NCI-H460 (cell line): ENCODE data around the gene LIN37. TPM values are rescaled to one million over a fixed set of nuclear protein-coding genes. Genes with fewer than 3 reads are reported as not detected.
A peak's percentile ranks its signal among the peaks of the same experiment; 100 is the strongest.

Experiments used
- DNase-seq: peaks from one replicate; pipeline ENCODE4 v3.0.0-alpha.2; 2016; ENCODE audit warnings: low read depth; ENCODE audit errors: extremely low read depth
- total RNA-seq: library from RNA; depleted of rRNA; stranded (reverse); fragments of >200 nt; shearing (Covaris generic); gene quantifications from 2 replicates; pipeline ENCODE4 v1.2.3, GENCODE V29; 2014

LIN37 gene
- total RNA-seq, 1 experiment from 2014 or later = 8.4 TPM

DNA sequence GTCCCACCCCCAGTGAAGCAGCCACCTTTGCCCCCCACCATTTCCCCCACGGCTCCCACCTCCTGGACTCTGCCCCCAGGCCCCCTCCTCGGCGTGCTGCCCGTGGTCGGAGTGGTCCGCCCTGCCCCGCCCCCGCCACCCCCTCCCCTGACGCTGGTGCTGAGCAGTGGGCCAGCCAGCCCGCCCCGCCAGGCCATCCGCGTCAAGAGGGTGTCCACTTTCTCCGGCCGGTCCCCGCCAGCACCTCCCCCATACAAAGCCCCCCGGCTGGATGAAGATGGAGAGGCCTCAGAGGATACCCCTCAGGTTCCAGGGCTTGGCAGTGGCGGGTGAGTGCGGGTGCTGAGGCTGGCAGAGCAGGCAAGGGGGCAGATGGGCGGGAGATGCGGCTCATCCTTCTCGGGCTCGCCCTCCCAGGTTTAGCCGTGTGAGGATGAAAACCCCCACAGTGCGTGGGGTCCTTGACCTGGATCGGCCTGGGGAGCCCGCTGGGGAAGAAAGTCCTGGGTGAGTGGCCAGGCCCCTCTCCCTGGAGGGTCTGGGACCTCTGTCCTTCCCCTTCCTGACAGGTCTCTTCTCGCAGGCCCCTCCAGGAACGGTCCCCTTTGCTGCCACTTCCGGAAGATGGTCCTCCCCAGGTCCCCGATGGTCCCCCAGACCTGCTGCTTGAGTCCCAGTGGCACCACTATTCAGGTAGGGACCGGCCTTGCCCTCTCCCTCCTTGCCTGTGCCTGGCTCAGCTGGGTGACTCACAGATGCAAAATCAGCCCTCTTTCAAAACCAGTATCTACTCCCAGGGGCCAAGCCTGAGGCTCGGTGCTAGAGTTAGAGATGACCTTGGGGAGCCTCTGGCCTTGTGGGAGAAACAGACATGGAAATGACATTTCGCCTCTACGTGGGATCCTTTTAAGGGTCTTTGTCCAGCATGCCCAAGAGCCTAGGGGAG, 14.9 kb upstream of the LIN37 start:
- no peak for DNase-seq

DNA sequence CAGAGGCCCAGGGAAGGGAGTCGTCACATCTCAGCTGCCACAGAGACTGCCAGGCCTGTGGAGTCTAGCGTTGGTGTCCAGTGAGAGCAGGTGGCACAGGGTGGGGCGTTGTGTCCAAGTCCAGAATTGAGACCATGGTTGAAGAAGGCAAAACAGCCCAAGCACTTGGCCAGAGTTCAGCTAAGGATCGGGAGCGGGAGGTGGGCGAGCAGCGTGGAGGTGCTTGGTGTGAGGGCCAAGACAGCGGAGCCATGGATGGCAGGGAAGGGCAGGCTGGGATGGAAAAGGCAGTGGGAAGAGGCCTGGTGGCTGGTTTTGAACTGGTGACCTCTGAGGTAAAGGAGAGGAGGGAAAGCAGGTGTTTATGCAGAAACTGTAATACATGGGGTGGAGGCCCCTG, 14.1 kb upstream of the LIN37 start:
- no peak for DNase-seq

DNA sequence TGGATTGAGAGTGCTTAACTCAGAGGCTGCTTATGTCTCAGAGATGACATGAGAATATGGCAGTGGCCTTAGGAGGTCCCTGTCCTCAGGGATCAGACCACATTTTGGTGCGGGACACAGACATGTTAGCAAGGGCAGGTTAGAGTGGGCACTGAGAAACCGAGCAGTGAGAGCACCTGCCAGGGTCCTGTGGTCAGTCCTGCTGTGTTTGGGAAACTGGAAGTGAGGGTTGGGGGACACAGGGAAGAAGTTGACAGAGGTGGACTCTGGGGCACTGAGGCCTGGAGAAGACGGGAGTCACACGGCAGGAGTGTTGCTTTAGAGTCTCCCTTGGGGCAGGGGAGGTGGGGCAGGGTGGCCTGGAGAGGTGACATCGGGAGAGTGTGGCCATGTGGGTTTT, 13.5 kb upstream of the LIN37 start:
- no peak for DNase-seq

DNA sequence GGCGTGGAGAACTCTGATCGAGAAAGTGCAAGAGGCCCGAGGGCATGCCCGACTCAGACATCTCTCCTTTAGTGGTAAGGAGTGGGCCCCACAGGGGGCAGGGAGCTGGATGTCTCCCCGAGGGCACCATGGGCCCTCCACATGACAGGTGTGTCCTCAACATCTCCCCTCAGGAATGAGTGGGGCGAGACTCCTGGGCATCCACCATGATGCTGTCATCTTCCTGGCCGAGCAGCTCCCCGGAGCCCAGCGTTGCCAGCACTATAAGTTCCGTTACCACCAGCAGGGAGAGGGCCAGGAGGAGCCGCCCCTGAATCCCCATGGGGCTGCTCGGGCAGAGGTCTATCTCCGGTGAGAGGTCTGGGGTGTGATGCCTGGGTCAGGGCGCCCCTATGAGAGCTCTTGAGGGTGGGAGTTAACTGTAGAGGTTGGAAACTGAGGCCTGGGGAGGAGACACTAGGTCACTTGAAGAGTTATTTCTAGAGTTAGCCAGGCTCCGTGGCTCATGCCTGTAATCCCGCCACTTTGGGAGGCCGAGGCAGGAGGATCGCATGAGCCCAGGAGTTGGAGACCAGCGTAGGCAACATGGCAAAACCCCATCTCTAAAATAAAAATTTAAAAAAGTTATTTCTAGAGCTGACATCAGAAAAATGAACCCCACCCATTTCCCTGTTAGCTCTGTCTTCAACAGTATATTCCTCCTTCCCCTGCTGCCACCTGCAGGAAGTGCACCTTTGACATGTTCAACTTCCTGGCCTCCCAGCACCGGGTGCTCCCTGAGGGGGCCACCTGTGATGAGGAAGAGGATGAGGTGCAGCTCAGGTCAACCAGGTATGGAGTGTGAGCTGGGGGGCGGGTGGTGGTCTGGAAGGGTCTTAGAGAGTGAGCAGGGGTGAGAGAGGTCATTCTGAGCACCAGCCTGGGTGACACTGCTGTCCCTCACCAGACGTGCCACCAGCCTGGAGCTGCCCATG, 11.2 kb upstream of the LIN37 start:
- DNase-seq = no peak

DNA sequence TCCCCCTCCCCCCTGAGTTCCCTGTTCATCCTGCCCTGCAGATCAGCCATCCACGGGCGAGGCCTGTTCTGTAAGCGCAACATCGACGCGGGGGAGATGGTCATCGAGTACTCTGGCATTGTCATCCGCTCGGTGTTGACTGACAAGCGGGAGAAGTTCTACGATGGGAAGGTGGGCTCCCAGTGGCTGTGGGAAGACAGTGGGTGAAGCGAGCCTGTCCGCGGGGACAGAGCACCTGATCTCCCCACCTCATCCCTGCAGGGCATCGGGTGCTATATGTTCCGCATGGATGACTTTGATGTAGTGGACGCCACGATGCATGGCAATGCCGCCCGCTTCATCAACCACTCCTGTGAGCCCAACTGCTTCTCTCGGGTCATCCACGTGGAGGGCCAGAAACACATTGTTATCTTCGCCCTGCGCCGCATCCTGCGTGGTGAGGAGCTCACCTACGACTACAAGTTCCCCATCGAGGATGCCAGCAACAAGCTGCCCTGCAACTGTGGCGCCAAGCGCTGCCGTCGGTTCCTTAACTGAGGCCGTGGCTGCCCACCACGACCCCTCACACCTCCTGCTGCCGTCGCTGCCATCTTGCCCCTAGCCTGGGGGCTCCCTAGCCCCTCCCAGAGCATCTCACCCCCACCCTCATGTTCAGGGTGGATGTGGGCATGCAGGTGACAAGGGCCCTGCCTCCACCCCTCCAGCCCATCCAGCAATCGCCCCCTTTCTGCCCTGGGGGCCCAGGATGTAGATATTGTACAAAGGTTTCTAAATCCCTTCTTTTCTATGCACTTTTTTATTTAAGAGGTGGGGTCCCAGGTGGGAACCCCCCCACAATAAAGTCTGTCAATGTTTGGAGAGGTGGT, 10.1 kb upstream of the LIN37 start:
- no peak for DNase-seq

DNA sequence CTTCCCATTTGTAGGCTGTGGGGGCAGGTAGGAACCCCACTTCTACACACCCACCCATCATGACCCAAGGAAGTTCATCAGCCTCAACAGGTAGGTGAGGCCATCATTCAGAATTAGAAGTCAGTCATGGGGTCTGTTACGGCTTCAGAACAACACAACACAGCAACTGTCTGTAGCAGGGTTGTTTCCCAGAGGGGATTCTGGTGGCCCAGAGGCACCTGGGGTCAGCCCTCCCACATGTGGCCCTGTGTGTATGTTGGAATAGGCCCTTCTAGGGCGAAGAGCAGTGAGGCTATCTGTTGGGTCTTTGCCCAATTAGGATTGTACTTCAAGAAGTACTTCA, 9.5 kb upstream of the LIN37 start:
- no peak for DNase-seq

DNA sequence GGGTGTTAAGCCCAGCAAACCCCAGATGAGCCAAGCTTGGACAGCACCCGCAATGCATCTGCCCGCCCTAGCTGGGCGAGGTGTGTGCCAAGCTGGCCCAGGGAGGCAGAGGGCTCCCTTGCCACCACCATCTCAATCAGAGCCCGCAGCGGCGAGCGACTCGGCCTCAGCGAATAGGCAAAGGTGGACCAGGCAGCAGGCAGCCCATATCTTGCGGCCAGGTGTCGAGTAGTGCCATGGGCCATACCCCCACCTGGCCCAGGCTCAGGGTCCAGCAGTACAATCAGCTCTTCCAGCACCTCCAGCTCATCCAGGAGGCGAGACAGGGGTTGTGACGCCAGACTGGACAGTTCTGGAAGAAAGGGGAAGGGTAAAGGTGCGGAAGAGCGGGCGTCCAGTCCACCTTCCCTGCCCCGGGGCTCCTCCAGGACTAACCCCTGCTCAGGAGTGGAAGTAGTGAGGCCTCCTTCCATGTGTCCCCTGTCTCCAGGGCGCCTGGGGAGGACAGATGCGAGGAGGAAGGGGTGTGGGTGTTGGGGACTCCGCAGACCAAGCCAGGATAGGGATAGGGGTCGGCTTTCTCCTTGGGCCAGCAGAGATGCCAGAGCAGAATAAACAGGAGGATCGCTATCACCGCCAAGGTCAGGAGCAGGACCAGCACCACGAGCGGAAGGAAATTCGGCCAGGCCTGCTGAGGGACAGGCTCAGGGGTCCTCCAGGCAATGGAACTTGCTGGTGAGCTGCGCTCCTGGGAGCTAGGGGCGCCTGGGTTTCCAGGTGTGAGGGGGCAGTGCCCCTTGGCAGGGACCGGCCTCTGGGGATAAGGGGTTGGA, 8.9 kb upstream of the LIN37 start:
- no peak for DNase-seq

DNA sequence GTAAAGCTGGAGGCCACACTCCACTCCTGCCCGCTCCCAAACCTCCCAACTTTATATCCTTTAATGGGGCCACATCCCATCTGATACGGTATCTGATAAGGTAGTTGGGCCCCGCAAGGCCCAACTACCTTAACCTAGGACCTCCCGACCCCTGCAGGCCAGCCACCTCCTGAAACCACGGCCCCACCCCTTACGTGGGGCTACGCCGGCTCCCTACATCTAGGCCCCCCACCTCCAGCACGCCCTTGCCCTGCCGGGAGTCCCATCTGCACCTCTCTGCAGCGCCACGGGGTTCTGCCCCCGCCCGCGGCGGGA, 8.3 kb upstream of the LIN37 start:
- DNase-seq = no peak

DNA sequence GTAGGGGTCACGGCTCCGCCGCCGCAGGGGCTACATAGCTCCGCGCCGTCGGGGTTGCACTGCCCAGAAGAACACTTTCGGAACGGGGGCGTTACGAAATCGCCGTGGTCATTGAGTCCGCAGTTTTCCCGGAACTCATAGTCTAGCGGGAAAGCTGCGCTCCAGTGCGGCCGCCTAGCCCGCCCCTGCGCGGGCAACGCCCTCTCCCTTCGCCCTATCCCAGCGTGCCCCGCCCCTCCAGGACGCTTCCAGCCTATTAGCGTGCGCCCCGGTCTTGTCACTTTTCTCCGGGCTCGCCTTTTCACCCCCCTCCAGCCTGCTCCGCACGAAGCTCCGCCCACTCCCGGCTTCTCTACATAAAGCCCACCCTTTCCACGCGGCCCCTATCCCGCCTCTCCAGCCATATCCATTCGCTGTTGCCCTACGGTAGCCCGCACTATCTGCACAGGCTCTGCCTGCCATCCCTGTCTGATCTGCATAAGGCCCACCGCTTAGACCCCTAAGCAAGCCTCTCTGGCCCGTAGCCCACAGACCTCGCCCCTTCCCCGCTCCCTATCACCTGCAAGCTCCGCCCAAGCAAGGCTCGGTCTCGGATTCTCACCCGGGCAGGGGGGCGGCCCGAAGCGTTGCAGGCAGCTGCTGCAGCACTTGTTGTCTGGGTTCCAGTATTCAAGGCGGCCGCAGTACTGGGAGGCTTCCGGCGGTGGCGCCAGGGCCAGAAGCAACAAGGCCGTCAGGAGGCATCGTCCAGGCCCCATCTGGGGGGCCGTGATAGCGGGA, 7.8 kb upstream of the LIN37 start:
- DNase-seq = peak; percentile 95

DNA sequence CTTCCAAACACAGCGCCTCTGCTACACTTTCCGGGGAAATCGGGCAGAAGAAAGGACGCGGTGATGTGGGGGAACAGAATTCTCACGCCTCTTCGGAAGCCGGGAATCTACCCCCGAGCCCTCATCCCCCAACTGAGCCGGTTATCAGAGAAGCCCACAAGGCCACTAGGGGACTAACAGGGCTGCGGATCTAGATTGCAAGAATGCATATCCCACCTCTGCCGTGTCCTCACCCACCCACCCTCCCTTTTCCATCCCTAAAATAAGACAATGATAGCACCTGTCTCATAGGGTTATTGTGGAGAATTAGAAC, 7.2 kb upstream of the LIN37 start:
- no peak for DNase-seq

DNA sequence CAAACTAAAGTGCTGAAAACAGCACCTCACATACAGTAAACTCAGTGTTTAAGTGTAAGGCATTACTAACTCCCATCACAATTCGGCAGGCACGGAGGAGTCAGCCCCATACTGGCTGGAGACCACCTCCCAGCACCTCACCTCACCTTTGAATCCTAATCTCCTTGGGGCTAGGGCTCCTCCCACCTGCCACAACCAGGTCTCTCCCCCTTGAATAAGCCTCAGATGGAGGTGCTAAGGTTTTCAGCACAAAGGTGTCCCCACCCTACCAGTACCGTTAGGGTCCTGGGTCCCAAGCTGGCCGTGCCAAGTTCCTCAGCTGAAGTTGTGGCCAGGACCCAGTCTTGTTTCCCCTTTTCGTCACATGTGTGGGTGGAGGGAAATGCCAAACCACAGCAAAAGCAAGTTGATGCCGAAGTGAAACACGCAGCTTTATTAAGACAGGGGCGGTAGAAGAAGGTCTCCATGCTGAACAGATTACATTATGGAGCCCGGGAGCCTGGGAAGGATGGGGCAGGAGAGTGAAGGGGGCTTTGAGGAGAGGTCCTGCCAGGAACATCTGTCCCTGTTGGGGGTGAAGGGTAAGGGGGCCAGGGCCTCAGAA, 6.2 kb upstream of the LIN37 start, which contains the start of gene IGFLR1:
TSS of gene IGFLR1 (minus strand) at position 332 of the 604 bp plus-strand sequence. CDS start 1,272 bp downstream, outside the sequence.
- DNase-seq = no peak

DNA sequence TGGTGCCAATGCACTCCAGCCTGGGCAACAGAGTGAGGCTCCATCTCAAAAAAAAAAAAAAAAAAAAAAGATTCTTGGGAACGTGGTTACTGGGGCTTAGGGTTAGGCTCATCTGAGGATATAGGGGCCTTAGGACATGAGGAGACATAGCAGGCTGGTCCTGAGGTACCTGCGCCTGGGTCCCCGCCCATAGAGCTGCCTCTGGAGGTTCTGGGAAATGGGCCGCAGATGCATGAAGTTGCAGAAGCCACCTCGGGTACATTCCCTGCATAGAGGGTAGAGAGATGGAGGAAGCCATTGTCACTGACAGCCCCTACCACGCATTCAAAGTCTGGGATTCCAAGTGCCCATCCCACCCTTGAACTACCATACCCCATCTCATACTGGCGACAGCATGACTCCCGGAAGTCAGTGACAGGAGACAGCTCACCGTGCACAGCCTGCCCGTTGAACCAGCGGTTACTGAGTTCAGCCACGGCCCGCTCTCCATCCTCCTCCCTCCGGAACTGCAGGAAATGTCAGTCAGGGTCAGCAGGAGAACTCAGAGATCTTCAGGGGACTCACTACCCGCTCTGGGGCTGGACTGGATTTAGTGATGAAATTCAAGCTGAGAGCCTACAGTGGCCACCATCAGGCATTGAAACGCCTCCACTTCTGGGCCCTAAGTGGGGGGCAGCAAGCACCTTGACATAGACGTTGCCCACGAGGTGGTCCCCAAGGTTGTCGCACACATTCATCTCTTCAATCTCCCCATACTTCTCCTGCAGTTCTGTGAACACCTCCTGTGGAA, 4.5 kb upstream of the LIN37 start:
- DNase-seq = no peak

DNA sequence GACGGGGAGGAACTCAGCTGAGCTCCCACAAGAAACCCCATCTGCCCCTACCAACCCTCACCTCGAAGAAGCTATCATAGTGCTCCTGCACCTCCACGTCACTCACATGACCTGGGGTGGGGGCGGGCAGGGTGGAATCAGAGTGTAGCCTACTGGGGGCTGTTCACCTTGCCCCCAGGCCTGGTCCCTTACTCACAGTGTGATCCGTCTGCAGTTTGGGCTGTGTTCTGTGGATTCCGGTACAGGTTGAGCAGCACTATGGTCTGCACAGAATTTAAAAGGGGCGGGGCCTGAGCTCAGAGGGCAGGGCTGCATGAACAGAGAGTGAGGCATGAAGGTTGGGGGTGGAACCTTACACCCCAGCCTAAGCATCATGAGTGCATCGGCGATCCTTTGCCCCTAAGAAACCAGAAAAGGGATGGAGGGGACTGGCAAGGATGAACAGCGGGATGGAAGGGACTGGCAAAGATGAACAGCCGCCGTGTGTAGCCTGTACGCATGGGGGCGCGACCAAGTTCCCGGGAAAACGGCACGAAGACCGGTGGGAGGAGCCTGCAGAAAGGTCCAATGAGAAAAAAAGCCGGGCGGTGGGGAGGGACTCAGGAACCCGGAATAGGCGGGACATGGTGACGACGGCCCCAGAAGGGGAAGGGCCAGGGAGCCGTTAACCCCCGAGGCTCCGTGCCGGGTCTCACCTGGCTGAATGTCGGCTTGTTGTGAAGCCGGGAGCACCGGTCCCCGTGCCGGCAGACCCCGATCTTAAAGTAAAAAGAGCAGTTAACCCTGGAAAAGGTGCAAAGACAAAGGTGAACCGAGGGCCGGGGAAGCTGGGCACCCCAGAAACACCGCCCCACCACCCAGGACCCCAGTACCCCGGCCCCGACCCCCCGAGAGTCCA, 3.7 kb upstream of the LIN37 start:
- DNase-seq = peak; percentile 96

DNA sequence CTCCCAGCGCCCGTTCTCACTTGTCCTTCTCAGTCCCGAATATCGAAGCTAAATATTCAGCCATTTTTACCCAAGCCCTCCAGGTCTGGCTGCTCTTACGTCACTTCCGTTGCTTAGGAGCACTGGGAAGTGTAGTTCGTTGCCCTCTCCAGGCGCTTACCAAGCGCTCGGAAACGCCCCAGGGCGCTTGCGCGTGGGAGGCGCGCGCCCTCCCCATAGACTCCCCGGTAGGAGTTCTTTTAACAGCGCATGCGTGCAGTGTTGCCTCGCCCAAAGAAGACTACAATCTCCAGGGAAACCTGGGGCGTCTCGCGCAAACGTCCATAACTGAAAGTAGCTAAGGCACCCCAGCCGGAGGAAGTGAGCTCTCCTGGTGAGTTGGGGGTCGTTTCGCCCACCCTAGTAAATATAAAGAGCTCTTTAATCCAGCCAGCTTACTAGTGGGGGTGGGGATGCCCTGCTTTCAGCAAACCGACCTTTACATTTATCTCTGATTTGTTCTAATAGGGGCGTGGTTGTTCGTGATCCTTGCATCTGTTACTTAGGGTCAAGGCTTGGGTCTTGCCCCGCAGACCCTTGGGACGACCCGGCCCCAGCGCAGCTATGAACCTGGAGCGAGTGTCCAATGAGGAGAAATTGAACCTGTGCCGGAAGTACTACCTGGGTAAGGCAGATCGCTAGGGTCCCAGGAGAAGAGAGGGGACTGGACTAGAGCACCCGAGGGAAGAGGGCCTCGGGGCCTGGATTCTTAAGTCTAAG, 2.9 kb upstream of the LIN37 start, which contains the start of the genes PSENEN and U2AF1L4:
TSS of gene PSENEN (plus strand) at position 324 of the 759 bp plus-strand sequence. CDS start at position 604, 280 bp downstream.
TSS of gene U2AF1L4 (minus strand) at position 91 of the 759 bp plus-strand sequence. CDS start at position 64, 27 bp downstream.
- peak; percentile 99 for DNase-seq

DNA sequence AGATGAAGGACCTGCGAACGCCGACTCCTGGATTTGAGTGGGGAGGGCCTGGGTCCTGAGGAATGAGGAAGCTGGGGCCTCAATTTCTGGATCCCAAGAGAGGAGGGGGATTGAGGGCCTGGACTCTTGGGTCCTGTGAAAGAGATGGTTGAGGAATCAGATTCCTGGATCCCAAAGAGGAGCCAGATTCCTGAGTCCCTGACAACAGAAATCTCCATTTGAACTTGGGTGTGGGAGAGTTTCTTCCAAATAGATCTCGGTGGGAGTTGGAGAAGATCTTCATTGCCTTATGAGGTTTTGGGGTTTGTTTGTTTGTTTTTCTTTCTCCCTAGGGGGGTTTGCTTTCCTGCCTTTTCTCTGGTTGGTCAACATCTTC, 2.3 kb upstream of the LIN37 start:
- DNase-seq = no peak

DNA sequence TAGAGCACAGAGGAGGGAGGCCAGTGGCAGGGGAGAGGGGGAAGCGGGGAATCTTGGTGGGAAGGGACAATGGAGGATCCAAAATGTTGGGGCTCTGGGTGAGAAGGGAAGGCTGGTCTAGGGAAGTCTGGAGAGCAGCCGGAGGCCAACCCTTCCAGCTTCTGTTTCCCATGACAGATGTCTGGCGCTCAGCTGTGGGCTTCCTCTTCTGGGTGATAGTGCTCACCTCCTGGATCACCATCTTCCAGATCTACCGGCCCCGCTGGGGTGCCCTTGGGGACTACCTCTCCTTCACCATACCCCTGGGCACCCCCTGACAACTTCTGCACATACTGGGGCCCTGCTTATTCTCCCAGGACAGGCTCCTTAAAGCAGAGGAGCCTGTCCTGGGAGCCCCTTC, 1.8 kb upstream of the LIN37 start:
- no peak for DNase-seq
